ENCODE data around the gene ZNF768. TPM values are rescaled to one million over a fixed set of nuclear protein-coding genes. Genes with fewer than 3 reads are reported as not detected.

Gene ZNF768
- total and polyA plus RNA-seq, 5 donors from 2014 or later: 0.40 to 4.0 (median 0.81) TPM

DNA sequence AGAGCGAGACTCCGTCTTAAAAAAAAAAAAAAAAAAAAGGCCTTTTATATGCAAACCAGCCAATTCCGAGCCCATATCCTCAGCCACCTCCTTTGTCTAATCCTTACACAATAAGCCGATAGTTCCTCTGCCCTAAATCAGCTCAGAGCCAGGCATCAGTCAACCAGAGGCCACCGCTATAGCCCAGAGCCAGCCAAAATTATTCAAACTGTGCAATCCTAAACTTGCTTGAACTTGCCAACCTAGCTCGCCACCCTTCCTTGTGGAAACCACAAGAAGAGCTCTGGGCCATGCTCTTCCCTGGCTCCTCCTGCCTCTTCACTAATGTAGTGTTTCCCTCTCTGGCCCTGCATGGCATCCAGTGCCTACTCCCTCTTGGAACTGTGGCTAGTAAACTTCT is 36.2 kb downstream of the ZNF768 start:
- peaks cover 5 to 41% (median 19%) of the 10 kb centered on the region in 4 donors for H3K4me1 Mint-ChIP-seq
- Histone ChIP-seq H3K27ac (ENCODE audit: insufficient read depth, low read length, poor library complexity, severe bottlenecking) (no peak overlapping the region), H3K9me3 (ENCODE audit: control insufficient read depth in 2 of 2, low read length in 2 of 2) (no peaks in the 10 kb centered on the region), H3K4me1 (ENCODE audit: control insufficient read depth, insufficient read depth, low read length, poor library complexity, severe bottlenecking) (no peaks in the 10 kb centered on the region), H3K36me3 (ENCODE audit: control insufficient read depth, insufficient read depth, low read length) (peaks cover 88% of the 10 kb centered on the region), H3K4me3 (ENCODE audit: low read depth, low read length) (no peak overlapping the region), H3K27me3 (ENCODE audit: control insufficient read depth, insufficient read depth, low read length) (no peaks in the 10 kb centered on the region)
- peak overlapping the region in 1 of 4 donors; percentile 47 for H3K4me3 Mint-ChIP-seq
- no peaks in the 10 kb centered on the region for H3K27me3 Mint-ChIP-seq
- DNase-seq: no peak
- H3K36me3 Mint-ChIP-seq: peaks cover 42% of the 10 kb centered on the region
- ATAC-seq (ENCODE audit: low read depth in 2 of 2): no peak
- H3K9me3 Mint-ChIP-seq: no peaks in the 10 kb centered on the region
- H3K27ac Mint-ChIP-seq: peak overlapping the region; percentile 49 to 65 (median 60)

DNA sequence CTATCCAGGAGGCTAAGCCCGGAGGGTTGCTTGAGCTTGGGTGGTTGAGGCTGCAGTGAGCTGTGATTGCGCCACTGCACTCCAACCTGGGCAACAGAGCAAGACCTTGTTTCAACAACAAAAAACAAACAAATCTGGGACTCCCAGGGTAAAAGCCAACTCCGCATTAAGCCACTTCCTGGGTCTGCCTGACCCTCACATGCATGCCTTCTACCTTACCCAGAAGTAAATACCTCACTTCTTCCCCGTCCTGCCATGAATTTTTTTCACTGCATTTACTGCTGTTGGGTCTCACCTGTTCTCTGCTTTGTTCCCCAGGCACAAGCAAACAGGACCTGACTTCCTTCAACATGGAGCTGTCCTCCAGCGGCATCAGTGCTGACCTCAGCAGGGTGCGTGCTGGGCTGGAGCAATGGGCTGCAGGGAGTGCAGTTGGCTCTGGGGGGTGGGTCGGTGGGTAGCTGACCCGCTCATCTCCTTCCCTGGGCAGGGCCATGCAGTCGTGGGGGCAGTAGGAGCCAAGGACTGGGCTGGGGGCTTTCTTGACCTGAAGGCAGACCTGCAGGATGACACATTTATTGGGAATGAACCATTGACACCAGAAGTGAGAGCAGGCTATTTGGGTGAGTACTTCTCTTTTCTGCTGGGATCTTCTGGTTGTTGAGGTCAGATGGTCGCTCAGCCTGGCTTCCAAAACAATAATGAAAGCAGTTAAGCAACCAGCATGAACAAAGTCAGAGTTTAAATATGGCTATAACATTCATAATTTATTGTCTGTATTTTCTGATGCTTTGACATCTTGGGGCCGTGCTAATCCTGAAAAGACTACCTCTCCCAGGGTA is 37.4 kb downstream of the ZNF768 start:
- Mint-ChIP-seq H3K27ac (peak overlapping the region in 1 of 3 donors; percentile 79), H3K9me3 (no peaks in the 10 kb centered on the region), H3K4me3 (peak overlapping the region in 1 of 4 donors; percentile 33), H3K27me3 (no peaks in the 10 kb centered on the region), H3K36me3 (peaks cover 42% of the 10 kb centered on the region), H3K4me1 (peaks cover 5 to 48% (median 24%) of the 10 kb centered on the region in 4 donors)
- Histone ChIP-seq H3K4me1 (ENCODE audit: control insufficient read depth, insufficient read depth, low read length, poor library complexity, severe bottlenecking) (no peaks in the 10 kb centered on the region), H3K4me3 (ENCODE audit: low read depth, low read length) (no peak overlapping the region), H3K36me3 (ENCODE audit: control insufficient read depth, insufficient read depth, low read length) (peaks cover 83% of the 10 kb centered on the region), H3K27ac (ENCODE audit: insufficient read depth, low read length, poor library complexity, severe bottlenecking) (no peak overlapping the region), H3K27me3 (ENCODE audit: control insufficient read depth, insufficient read depth, low read length) (no peaks in the 10 kb centered on the region), H3K9me3 (ENCODE audit: control insufficient read depth in 2 of 2, low read length in 2 of 2) (no peaks in the 10 kb centered on the region)
- DNase-seq (no peak), ATAC-seq (ENCODE audit: low read depth in 2 of 2) (no peak)

DNA sequence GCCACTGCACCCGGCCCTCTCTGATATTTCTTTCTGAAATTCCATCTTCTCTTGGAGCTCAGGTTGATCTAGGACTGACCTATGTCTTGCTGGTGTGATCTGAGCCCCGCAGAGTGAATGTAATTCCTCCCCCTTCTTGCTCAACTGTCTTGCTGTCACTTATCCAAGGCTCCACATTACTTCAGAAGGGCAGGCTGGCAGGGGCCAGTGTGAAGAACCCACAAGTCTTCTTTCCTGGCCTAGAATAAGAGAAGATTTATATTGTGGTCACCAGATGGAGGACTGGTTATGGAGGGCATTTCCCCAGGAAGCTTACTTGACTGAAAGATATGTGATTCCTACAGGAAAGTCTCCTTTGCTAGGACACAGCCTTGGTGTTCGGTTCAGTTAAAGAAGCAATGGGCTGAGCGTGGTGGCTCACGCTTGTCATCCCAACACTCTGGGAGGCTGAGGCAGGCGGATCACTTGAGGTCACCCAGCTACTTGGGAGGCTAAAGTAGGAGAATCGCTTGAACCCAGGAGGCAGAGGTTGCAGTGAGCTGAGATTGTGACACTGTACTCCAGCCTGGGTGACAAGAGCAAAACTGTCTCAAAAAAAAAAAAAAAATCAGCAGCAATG is 40.4 kb downstream of the ZNF768 start:
- peak overlapping the region; percentile 47 to 86 (median 78) for H3K27ac Mint-ChIP-seq
- Histone ChIP-seq H3K4me3 (ENCODE audit: low read depth, low read length) (no peak overlapping the region), H3K9me3 (ENCODE audit: control insufficient read depth in 2 of 2, low read length in 2 of 2) (no peaks in the 10 kb centered on the region), H3K4me1 (ENCODE audit: control insufficient read depth, insufficient read depth, low read length, poor library complexity, severe bottlenecking) (peaks cover 4% of the 10 kb centered on the region), H3K36me3 (ENCODE audit: control insufficient read depth, insufficient read depth, low read length) (peaks cover 91% of the 10 kb centered on the region), H3K27ac (ENCODE audit: insufficient read depth, low read length, poor library complexity, severe bottlenecking) (no peak overlapping the region), H3K27me3 (ENCODE audit: control insufficient read depth, insufficient read depth, low read length) (no peaks in the 10 kb centered on the region)
- DNase-seq (no peak), ATAC-seq (ENCODE audit: low read depth in 2 of 2) (no peak)
- peaks cover 47% of the 10 kb centered on the region for H3K36me3 Mint-ChIP-seq
- H3K9me3 Mint-ChIP-seq: no peaks in the 10 kb centered on the region
- H3K27me3 Mint-ChIP-seq: no peaks in the 10 kb centered on the region
- H3K4me1 Mint-ChIP-seq: peaks cover 5 to 56% (median 26%) of the 10 kb centered on the region in 4 donors
- H3K4me3 Mint-ChIP-seq: no peak overlapping the region

DNA sequence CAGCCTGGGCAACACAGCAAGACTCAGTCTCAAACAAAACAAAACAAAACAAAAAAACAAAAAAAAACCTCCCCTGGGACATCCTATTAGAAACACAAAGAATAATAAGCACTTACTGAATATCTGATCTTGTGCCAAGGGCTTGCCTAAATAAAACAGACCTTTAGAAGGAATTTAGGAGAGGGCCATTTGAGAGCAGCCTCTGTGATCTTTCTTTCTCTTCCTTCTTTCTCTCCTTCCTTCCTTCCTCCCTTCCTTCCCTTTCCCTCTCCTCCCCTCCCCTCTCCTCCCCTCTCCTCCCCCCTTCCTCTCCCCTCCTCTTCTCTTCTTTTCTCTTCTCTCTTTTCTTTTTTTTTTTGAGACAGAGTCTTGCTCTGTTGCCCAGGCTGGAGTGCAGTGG is 41.5 kb downstream of the ZNF768 start:
- Mint-ChIP-seq H3K4me1 (peaks cover 5 to 58% (median 31%) of the 10 kb centered on the region in 4 donors), H3K27me3 (no peaks in the 10 kb centered on the region), H3K27ac (peak overlapping the region in 2 of 3 donors; percentile 72 to 80), H3K4me3 (no peak overlapping the region), H3K9me3 (no peaks in the 10 kb centered on the region), H3K36me3 (peaks cover 47% of the 10 kb centered on the region)
- Histone ChIP-seq H3K27me3 (ENCODE audit: control insufficient read depth, insufficient read depth, low read length) (no peaks in the 10 kb centered on the region), H3K4me1 (ENCODE audit: control insufficient read depth, insufficient read depth, low read length, poor library complexity, severe bottlenecking) (peaks cover 6% of the 10 kb centered on the region), H3K27ac (ENCODE audit: insufficient read depth, low read length, poor library complexity, severe bottlenecking) (no peak overlapping the region), H3K9me3 (ENCODE audit: control insufficient read depth in 2 of 2, low read length in 2 of 2) (no peaks in the 10 kb centered on the region), H3K36me3 (ENCODE audit: control insufficient read depth, insufficient read depth, low read length) (peaks cover 91% of the 10 kb centered on the region), H3K4me3 (ENCODE audit: low read depth, low read length) (no peak overlapping the region)
- ATAC-seq (ENCODE audit: low read depth in 2 of 2): no peak
- no peak for DNase-seq

DNA sequence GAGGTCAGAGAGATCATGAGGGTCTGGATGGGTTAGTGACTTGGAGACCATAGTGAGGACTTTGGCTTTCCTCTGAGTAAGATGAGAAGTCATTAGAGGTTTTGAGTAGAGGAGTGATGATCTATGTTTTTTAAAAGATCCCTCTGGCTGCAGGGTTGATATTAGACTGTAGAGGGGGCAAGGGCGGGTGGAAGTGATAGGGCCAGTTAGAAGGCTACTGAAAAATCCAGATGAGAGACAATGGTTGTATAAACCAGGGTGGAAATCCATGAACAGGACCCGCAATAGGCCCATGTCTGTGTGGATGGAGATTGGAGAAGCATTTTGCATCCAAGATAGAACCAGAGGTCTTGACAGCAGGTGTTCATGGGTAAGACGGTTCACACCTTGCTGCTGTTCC is 44.0 kb downstream of the ZNF768 start:
- peak in 2 of 3 donors; percentile 30 to 49 for DNase-seq
- Mint-ChIP-seq H3K27me3 (no peaks in the 10 kb centered on the region), H3K36me3 (peaks cover 46% of the 10 kb centered on the region), H3K4me3 (peak overlapping the region in 3 of 4 donors; percentile 7 to 63 (median 53)), H3K27ac (peak overlapping the region; percentile 76 to 93 (median 88)), H3K4me1 (peaks cover 5 to 59% (median 38%) of the 10 kb centered on the region in 4 donors), H3K9me3 (no peaks in the 10 kb centered on the region)
- Histone ChIP-seq H3K9me3 (ENCODE audit: control insufficient read depth in 2 of 2, low read length in 2 of 2) (no peaks in the 10 kb centered on the region), H3K4me1 (ENCODE audit: control insufficient read depth, insufficient read depth, low read length, poor library complexity, severe bottlenecking) (peaks cover 10% of the 10 kb centered on the region), H3K27ac (ENCODE audit: insufficient read depth, low read length, poor library complexity, severe bottlenecking) (peak overlapping the region; percentile 21), H3K36me3 (ENCODE audit: control insufficient read depth, insufficient read depth, low read length) (peaks cover 80% of the 10 kb centered on the region), H3K27me3 (ENCODE audit: control insufficient read depth, insufficient read depth, low read length) (no peaks in the 10 kb centered on the region), H3K4me3 (ENCODE audit: low read depth, low read length) (no peak overlapping the region)
- ATAC-seq (ENCODE audit: low read depth in 2 of 2): peak in 1 of 2 donors; percentile 77

DNA sequence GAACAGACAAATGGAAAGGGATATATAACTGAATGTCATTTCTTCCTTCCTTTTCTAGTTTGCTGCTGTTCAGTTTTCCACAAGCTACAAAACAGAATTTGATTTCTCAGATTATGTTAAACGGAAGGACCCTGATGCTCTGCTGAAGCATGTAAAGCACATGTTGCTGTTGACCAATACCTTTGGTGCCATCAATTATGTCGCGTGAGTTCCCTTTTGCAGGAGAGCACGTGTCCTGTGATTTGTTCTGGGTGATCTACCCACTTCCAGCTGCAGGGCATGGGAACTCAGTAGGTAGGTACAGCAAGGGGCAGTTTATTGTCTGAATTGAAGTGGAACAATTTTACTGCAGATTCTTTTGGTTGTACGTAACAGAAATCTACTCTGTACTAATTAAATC is 45.0 kb downstream of the ZNF768 start:
- H3K27ac ChIP-seq (ENCODE audit: insufficient read depth, low read length, poor library complexity, severe bottlenecking): no peak overlapping the region
- no peaks in the 10 kb centered on the region for H3K27me3 ChIP-seq (ENCODE audit: control insufficient read depth, insufficient read depth, low read length)
- Mint-ChIP-seq H3K27me3 (no peaks in the 10 kb centered on the region), H3K36me3 (peaks cover 50% of the 10 kb centered on the region), H3K4me3 (no peak overlapping the region), H3K4me1 (peaks cover 5 to 66% (median 42%) of the 10 kb centered on the region in 4 donors), H3K27ac (peak overlapping the region in 1 of 3 donors; percentile 76), H3K9me3 (no peaks in the 10 kb centered on the region)
- peaks cover 19% of the 10 kb centered on the region for H3K4me1 ChIP-seq (ENCODE audit: control insufficient read depth, insufficient read depth, low read length, poor library complexity, severe bottlenecking)
- H3K36me3 ChIP-seq (ENCODE audit: control insufficient read depth, insufficient read depth, low read length): peaks cover 81% of the 10 kb centered on the region
- no peaks in the 10 kb centered on the region for H3K9me3 ChIP-seq (ENCODE audit: control insufficient read depth in 2 of 2, low read length in 2 of 2)
- DNase-seq: no peak
- ATAC-seq (ENCODE audit: low read depth in 2 of 2): no peak
- H3K4me3 ChIP-seq (ENCODE audit: low read depth, low read length): no peak overlapping the region

DNA sequence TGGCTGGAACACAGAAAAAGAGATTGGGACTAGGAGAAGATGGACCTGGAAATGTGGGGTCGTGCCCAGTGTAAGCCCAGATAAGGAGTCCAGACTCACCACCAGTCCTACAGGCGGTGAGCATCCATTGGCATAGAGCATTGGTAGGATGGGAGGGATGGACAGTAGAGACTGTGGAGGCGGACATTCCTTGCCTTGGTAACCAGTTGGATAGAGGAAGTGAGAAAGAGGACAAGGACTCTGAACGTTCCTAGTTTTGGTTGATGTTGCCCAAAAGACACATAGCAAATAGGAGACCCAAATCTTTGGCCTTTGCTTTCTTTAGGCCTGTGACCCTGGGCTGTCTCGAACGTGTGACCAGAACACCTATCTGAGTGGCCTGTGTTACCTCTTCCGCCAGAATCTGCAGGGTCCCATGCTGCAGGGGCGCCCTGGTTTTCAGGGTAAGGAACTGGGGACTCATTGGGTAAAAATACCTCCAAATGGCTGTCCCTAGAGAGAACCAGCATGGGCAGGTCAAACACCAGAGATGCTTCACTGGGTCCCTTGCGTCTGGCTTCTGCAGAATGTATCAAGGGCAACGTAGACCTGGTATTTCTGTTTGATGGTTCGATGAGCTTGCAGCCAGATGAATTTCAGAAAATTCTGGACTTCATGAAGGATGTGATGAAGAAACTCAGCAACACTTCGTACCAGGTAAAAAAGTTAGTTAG is 47.4 kb downstream of the ZNF768 start:
- no peaks in the 10 kb centered on the region for H3K27me3 Mint-ChIP-seq
- DNase-seq (no peak), ATAC-seq (ENCODE audit: low read depth in 2 of 2) (no peak)
- H3K36me3 ChIP-seq (ENCODE audit: control insufficient read depth, insufficient read depth, low read length): peaks cover 68% of the 10 kb centered on the region
- no peak overlapping the region for H3K4me3 ChIP-seq (ENCODE audit: low read depth, low read length)
- peaks cover 41% of the 10 kb centered on the region for H3K4me1 ChIP-seq (ENCODE audit: control insufficient read depth, insufficient read depth, low read length, poor library complexity, severe bottlenecking)
- no peaks in the 10 kb centered on the region for H3K9me3 Mint-ChIP-seq
- no peaks in the 10 kb centered on the region for H3K27me3 ChIP-seq (ENCODE audit: control insufficient read depth, insufficient read depth, low read length)
- H3K27ac ChIP-seq (ENCODE audit: insufficient read depth, low read length, poor library complexity, severe bottlenecking): no peak overlapping the region
- peaks cover 5 to 71% (median 45%) of the 10 kb centered on the region in 4 donors for H3K4me1 Mint-ChIP-seq
- peak overlapping the region in 2 of 3 donors; percentile 85 to 98 for H3K27ac Mint-ChIP-seq
- peaks cover 48% of the 10 kb centered on the region for H3K36me3 Mint-ChIP-seq
- peak overlapping the region; percentile 7 to 90 (median 20) for H3K4me3 Mint-ChIP-seq
- no peaks in the 10 kb centered on the region for H3K9me3 ChIP-seq (ENCODE audit: control insufficient read depth in 2 of 2, low read length in 2 of 2)

All from CD4-positive, CD25-positive, alpha-beta regulatory T cell (primary cell).